Endothelial cell of umbilical vein (primary cell): ENCODE measurements around the gene USB1. TPM values are rescaled to one million over a fixed set of nuclear protein-coding genes. Genes with fewer than 3 reads are reported as not detected.

Experiments used
- BruUV-seq: library from RNA; stranded (reverse); fragments of 400-500 nt; replicated peaks from 2 replicates; lab custom pipeline; 2021; lab: Mats Ljungman, UMichigan
- CTCF ChIA-PET: fragments of 300-600, 350-600 bp; sonication (Branson Sonifier 250); formaldehyde crosslinking; loops from one replicate; lab custom pipeline; 2021; ENCODE audit warnings: antibody characterized with exemption, inconsistent platforms; lab: Charles Lee
- POLR2A ChIA-PET: fragments of 300-600, 350-600 bp; sonication (Branson Sonifier 250); formaldehyde crosslinking; loops from one replicate; lab custom pipeline; 2021; ENCODE audit warnings: antibody characterized with exemption, inconsistent platforms; lab: Charles Lee
- DNase-seq: peaks from one replicate; pipeline ENCODE4 v3.0.0-alpha.2; 2011; ENCODE audit warnings: low read depth, low spot score
- FAIRE-seq: peaks from 2 replicates; lab custom pipeline; 2011; peaks lifted over from hg19 to GRCh38; lab: Jason Lieb, UNC
- H2AFZ ChIP-seq: 2 replicates; pipeline ENCODE4 v1.6.0; 2012; ENCODE audit warnings: low read depth, low read length, control low read depth, inconsistent platforms
- H3K27ac ChIP-seq: 2 replicates; pipeline ENCODE4 v1.5.1; 2011; ENCODE audit warnings: low read depth, mild to moderate bottlenecking, control low read depth, low read length, moderate library complexity; ENCODE audit not compliant: insufficient read depth
- H3K27me3 ChIP-seq, 2 experiments: 2 replicates each; pipeline versions ENCODE4 v1.6.0 to v1.6.1; 2011; ENCODE audit warnings: low read length in 2 of 2, mixed read lengths in 1 of 2; ENCODE audit not compliant: control insufficient read depth in 2 of 2, insufficient read depth in 2 of 2
- H3K36me3 ChIP-seq, 2 experiments: 2 replicates in 1 of 2; 3 replicates in 1 of 2; pipeline ENCODE4 v1.5.1; 2011; ENCODE audit warnings: low read length in 2 of 2, mild to moderate bottlenecking in 1 of 2, moderate library complexity in 1 of 2; ENCODE audit not compliant: control insufficient read depth in 2 of 2, insufficient read depth in 2 of 2; ENCODE audit errors: extremely low read depth in 1 of 2
- H3K4me1 ChIP-seq: 3 replicates; pipeline ENCODE4 v1.5.1; 2011; ENCODE audit warnings: mild to moderate bottlenecking, low read length; ENCODE audit not compliant: control insufficient read depth, insufficient read depth; ENCODE audit errors: extremely low read depth
- H3K4me2 ChIP-seq: 2 replicates; pipeline ENCODE4 v1.6.1; 2011; ENCODE audit warnings: low read length, control low read depth, mixed read lengths; ENCODE audit not compliant: insufficient read depth
- H3K4me3 ChIP-seq, 3 experiments: fragments of 200-600 bp in 1 of 3; sonication (generic), shearing (Covaris generic) in 1 of 3; replicated peaks in 1 of 3; 2 replicates each; pipeline ENCODE4 v1.5.1; 2011 to 2016; ENCODE audit warnings: control low read depth in 3 of 3, low read length in 3 of 3, mild to moderate bottlenecking in 2 of 3, inconsistent platforms in 1 of 3, low read depth in 1 of 3, moderate library complexity in 1 of 3; ENCODE audit not compliant: insufficient read depth in 1 of 3
- H3K79me2 ChIP-seq: 2 replicates; pipeline ENCODE4 v1.6.0; 2012; ENCODE audit warnings: low read length, inconsistent platforms; ENCODE audit not compliant: control insufficient read depth, insufficient read depth
- H3K9ac ChIP-seq: replicated peaks from 2 replicates; pipeline ENCODE3; 2011; ENCODE audit warnings: low read length, control low read depth; ENCODE audit not compliant: insufficient read depth; ENCODE audit errors: extremely low read depth
- H3K9me1 ChIP-seq: replicated peaks from 3 replicates; pipeline ENCODE4 v1.6.0; 2011; ENCODE audit warnings: mild to moderate bottlenecking, low read length; ENCODE audit not compliant: control insufficient read depth, insufficient read depth; ENCODE audit errors: extremely low read depth
- H3K9me3 ChIP-seq: replicated peaks from 2 replicates; pipeline ENCODE4 v1.5.1; 2012; ENCODE audit warnings: low read length, inconsistent platforms; ENCODE audit not compliant: control insufficient read depth, insufficient read depth
- H4K20me1 ChIP-seq: replicated peaks from 2 replicates; pipeline ENCODE3; 2011; ENCODE audit warnings: mild to moderate bottlenecking, low read length; ENCODE audit not compliant: control insufficient read depth, insufficient read depth; ENCODE audit errors: extremely low read depth
- EZH2 ChIP-seq: IDR thresholded peaks from 2 replicates; pipeline ENCODE4 v1.6.1; 2012; ENCODE audit warnings: borderline replicate concordance, low read depth, mild to moderate bottlenecking, moderate library complexity, low read length, inconsistent platforms; ENCODE audit not compliant: severe bottlenecking
- FOS ChIP-seq: IDR thresholded peaks from 2 replicates; pipeline ENCODE4 v1.6.1; 2011; ENCODE audit warnings: mild to moderate bottlenecking, low read length, moderate library complexity, borderline replicate concordance; ENCODE audit not compliant: insufficient read depth
- GATA2 ChIP-seq: IDR thresholded peaks from 2 replicates; pipeline ENCODE4 v1.7.0; 2011; ENCODE audit warnings: low read depth, mild to moderate bottlenecking, moderate library complexity, mixed read lengths, low read length; ENCODE audit not compliant: insufficient read length, insufficient read depth
- JUN ChIP-seq: IDR thresholded peaks from 2 replicates; pipeline ENCODE4 v1.6.1; 2011; ENCODE audit warnings: borderline replicate concordance, low read depth; ENCODE audit not compliant: insufficient read length, insufficient read depth
- MYC ChIP-seq: IDR thresholded peaks from one replicate; pipeline ENCODE4 v1.6.1; 2011; ENCODE audit warnings: mild to moderate bottlenecking, low read depth, low read length
- POLR2A ChIP-seq: IDR thresholded peaks from 2 replicates; pipeline ENCODE4 v1.6.1; 2012; ENCODE audit warnings: low read depth, mild to moderate bottlenecking, control low read depth, low read length
- POLR2AphosphoS5 ChIP-seq: IDR thresholded peaks from 2 replicates; pipeline ENCODE4 v1.6.1; 2012; ENCODE audit warnings: low read depth, mild to moderate bottlenecking, control low read depth, low read length, moderate library complexity; ENCODE audit not compliant: insufficient read depth
- dilution Hi-C: fragments of 300-500 bp; cut with MboI; formaldehyde crosslinking; loops from one replicate; pipeline ENCODE4 v1.15.0; 2019; ENCODE audit warnings: low sequenced_read_pairs; ENCODE audit not compliant: extremely low pct_ligation_motif_present
- intact Hi-C: fragments of 100-400 bp; cut with micrococcal nuclease; formaldehyde crosslinking; loops from one replicate; pipeline ENCODE4 v1.10.0; 2022
- polyA plus RNA-seq, 4 experiments: library from polyadenylated mRNA; depleted of rRNA in 3 of 4; stranded (reverse) in 3 of 4; unstranded in 1 of 4; fragments of >200 nt; gene quantifications; 2 replicates each; pipeline versions ENCODE4 v1.2.1 to v1.2.3, GENCODE V29; 2011 to 2012; ENCODE audit warnings: missing spikeins in 1 of 4
- total RNA-seq: library from RNA; stranded (reverse); gene quantifications from 2 replicates; pipeline ENCODE4 v1.2.3, GENCODE V29; 2021
- TF ChIP-seq, protein P1 (sequence below): IDR thresholded peaks from 2 replicates; pipeline ENCODE4 v1.6.1; 2011; ENCODE audit not compliant: insufficient read depth, insufficient read length
- TF ChIP-seq, protein P2 (sequence below), 2 donors: IDR thresholded peaks; 1 replicate in 1 of 2; 2 replicates in 1 of 2; pipeline ENCODE4 v1.5.1; 2011; ENCODE audit warnings: low read length in 2 of 2, mild to moderate bottlenecking in 2 of 2, moderate library complexity in 2 of 2, control low read depth in 1 of 2, inconsistent platforms in 1 of 2, low read depth in 1 of 2; ENCODE audit not compliant: insufficient read depth in 1 of 2; ENCODE audit errors: extremely low read depth in 1 of 2

The USB1 gene
- total and polyA plus RNA-seq, 2 donors (not counting 3 experiments of a cell fraction or from before 2014, with no cell fraction given): 64.6 to 83.8 TPM

DNA sequence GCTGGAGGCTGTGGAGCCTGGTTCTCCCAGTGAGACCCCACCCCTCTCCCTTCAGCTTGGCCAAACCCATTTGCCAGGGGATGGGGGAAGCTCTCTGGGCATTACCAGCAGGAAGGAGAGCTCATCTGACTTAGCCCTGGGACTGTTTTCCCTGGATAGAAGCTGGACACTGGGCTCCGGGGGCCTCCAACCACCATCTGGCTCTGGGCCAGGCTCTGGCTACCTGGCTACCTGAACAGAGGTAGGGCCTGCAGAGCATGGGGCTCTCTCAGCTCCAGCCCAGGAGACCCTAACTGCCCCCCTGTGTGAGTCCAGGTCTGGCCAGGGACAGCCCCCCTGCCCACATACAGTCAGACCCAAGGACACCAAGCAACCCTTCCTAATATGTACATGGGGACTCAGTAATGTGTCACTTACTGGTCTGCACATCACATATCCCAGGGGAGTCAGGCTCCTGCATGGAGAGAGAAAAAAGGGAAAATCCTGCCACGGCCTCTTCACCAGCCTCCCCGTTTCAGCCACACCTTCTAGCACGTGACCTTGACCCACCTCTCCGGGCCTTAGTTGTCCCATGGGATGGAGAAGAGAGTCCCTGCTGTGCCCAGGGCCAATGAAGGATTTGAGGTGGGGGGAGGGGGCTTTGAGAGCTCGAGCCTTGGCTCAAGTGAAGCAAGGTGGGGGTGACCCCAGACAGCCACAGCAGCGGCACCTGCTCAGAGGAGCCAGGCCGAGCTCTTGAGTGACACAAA, 44.1 kb upstream of the USB1 start:
- Histone ChIP-seq H4K20me1 (no peaks in the 10 kb centered on the region), H3K36me3 (no peaks in the 10 kb centered on the region), H3K79me2 (no peaks in the 10 kb centered on the region), H3K9ac (no peak overlapping the region), H3K4me3 (no peak overlapping the region), H3K9me1 (no peaks in the 10 kb centered on the region), H2AFZ (no peak overlapping the region), H3K4me2 (no peak overlapping the region), H3K27me3 (no peaks in the 10 kb centered on the region), H3K9me3 (no peaks in the 10 kb centered on the region), H3K4me1 (no peaks in the 10 kb centered on the region), H3K27ac (no peak overlapping the region)
- dilution Hi-C loops (no loop called here), intact Hi-C loops (no loop called here)
- BruUV-seq: no TSS peak
- no peak for DNase-seq
- TF ChIP-seq JUN: no peak
- ChIA-PET POLR2A (no interaction called here), CTCF (interaction anchor here (1.0 to 2.8 kb wide), 6 partner anchors 9 to 31 kb away, joined by 3 to 8 read pairs (median 4); no protein-coding TSS in a partner anchor)
- no peak for FAIRE-seq

DNA sequence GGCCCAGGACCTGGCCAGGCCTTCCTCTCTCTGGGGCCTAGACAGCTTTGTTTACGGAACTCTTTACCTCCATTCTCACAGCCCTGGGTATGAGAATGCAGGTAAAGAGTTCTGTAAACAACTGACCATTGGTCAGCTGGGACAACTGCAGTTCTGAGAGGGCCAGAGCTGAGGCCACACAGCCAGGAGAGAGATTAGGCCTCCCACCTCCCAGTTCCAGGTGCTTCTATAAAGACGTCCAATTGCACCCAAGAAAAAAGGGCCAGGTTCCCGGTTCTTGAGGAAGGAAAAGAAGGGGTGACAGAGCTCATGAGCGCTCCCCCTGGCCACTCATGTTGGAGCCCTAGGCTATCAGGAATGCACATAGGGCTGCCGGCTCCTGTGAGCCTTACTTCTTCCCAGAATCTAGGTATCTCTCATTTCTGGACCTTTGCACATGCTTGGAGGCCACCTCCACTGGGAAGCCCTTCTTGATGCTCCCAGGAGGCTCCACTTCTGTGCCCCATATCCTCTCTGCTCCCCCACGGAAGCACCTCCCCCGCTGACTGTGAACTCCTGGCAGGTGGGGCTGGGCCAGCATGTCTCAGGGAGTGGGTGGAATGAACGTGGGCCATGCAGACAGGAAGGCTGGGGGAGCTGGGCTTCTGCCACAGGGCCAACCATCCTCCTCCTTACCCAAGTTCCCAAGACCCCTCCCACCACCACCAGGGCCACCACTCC, 43.4 kb upstream of the USB1 start:
- POLR2A ChIA-PET: no interaction called here

More for the DNA sequence above, 43.4 kb upstream of the USB1 start:
- no peak for FAIRE-seq
- no peaks in the 10 kb centered on the region for H3K36me3 ChIP-seq
- H3K9ac ChIP-seq: no peak overlapping the region
- H2AFZ ChIP-seq: no peak overlapping the region
- no peak overlapping the region for H3K4me2 ChIP-seq
- H3K9me3 ChIP-seq: no peaks in the 10 kb centered on the region
- no peaks in the 10 kb centered on the region for H3K27me3 ChIP-seq
- H3K79me2 ChIP-seq: no peaks in the 10 kb centered on the region
- DNase-seq: no peak
- no peaks in the 10 kb centered on the region for H4K20me1 ChIP-seq
- no peaks in the 10 kb centered on the region for H3K4me1 ChIP-seq
- dilution Hi-C loops: no loop called here
- H3K9me1 ChIP-seq: no peaks in the 10 kb centered on the region
- no peak overlapping the region for H3K4me3 ChIP-seq
- BruUV-seq: no TSS peak
- no peak overlapping the region for H3K27ac ChIP-seq
- CTCF ChIA-PET: interaction anchor here (1.0 to 2.8 kb wide), 5 partner anchors 9 to 32 kb away, joined by 3 to 8 read pairs (median 4); no protein-coding TSS in a partner anchor
- TF ChIP-seq, protein P1, sequence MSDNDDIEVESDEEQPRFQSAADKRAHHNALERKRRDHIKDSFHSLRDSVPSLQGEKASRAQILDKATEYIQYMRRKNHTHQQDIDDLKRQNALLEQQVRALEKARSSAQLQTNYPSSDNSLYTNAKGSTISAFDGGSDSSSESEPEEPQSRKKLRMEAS: no peak
- TF ChIP-seq, protein P2, sequence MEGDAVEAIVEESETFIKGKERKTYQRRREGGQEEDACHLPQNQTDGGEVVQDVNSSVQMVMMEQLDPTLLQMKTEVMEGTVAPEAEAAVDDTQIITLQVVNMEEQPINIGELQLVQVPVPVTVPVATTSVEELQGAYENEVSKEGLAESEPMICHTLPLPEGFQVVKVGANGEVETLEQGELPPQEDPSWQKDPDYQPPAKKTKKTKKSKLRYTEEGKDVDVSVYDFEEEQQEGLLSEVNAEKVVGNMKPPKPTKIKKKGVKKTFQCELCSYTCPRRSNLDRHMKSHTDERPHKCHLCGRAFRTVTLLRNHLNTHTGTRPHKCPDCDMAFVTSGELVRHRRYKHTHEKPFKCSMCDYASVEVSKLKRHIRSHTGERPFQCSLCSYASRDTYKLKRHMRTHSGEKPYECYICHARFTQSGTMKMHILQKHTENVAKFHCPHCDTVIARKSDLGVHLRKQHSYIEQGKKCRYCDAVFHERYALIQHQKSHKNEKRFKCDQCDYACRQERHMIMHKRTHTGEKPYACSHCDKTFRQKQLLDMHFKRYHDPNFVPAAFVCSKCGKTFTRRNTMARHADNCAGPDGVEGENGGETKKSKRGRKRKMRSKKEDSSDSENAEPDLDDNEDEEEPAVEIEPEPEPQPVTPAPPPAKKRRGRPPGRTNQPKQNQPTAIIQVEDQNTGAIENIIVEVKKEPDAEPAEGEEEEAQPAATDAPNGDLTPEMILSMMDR (IDR thresholded peaks at IDR 0.05; ENCODE audit: extremely low read depth in 1 of 2, insufficient read depth in 1 of 2, low read depth in 1 of 2, low read length in 2 of 2): no peak
- TF ChIP-seq FOS (no peak), JUN (no peak), MYC (no peak), POLR2AphosphoS5 (no peak), GATA2 (no peak), POLR2A (no peak), EZH2 (no peak)
- intact Hi-C loops: no loop called here
